H54 (cell line): Measurements from ENCODE around the gene MDH2.
"Not testable (repeated sequence)": the region's sequence is repeated elsewhere in the genome, so short reads cannot be mapped to it uniquely, and the experiment has no call there.

Experiments
- DNase-seq: peaks from one replicate; pipeline ENCODE4 v3.0.0; 2011; ENCODE audit warnings: low spot score, mixed read lengths; ENCODE audit not compliant: insufficient read length
- FAIRE-seq: peaks from 3 replicates; lab custom pipeline; 2011; peaks lifted over from hg19 to GRCh38; lab: Jason Lieb, UNC
- POLR2A ChIP-seq: IDR thresholded peaks from 2 replicates; pipeline ENCODE4 v1.6.1; 2011; ENCODE audit warnings: low read depth, mild to moderate bottlenecking, low read length

MDH2 gene

DNA sequence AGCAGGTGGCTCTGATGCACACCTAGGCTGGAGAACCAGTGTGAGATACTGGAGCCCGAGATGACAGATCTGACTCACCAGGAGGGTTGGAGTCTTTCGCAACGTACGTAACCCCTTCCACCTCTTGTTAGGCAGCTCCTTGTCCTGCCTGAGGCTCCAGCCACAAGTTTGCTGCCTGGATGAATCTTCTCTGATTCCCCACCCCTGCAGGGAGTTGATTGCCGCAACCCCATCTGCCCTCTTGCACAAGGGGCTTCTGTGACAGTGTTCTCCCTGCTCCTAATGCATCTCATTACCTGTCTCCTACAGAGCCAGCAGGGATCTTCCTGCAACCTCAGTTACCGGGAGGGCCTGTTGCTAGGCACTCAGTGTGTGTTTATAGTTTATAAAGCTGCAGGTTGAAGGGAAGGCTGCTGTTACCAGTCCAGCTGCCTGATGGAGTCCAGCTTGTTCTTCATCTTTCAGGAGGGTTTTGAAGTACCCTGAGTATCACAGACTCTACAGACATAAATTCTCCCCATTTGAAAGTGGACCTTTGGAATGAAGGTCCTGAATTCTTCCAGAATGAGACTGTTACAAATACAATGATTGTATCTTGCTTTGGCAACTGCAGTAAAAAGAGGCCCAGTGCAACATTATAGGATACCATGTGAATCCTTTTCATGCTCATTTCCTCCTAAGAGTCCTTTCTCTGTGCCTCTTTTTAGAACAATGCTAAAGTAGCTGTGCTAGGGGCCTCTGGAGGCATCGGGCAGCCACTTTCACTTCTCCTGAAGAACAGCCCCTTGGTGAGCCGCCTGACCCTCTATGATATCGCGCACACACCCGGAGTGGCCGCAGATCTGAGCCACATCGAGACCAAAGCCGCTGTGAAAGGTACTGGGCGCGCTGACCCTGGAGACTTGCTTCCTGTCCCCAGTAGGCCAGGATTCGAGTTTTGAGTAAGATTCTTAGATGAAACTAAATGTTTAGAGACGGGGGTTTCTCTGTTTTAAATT lies 6.5 kb downstream of the MDH2 start:
- FAIRE-seq = no peak
- no peak for TF ChIP-seq POLR2A
- peak; percentile 42 for DNase-seq

DNA sequence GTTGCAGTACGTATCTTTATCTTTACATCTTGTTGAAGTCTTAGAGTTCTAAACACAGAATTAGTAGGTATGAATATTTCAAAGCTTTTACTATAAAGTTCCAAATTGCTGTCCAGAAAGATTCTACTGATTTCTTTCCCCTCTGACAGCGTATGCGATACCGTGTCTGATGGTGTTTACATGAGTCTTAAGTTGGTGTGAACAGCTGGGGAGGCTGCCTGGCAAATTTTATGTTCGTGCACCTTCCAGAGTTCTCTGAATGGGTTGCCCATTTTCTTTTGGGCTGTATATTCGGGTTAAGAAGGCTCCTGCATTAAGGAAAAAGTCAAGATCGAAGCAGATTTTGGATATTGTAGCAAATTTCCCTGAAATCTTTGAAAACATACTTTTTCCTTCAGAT lies 8.3 kb downstream of the MDH2 start:
- TF ChIP-seq POLR2A = no peak
- FAIRE-seq (no peak), DNase-seq (no peak)

DNA sequence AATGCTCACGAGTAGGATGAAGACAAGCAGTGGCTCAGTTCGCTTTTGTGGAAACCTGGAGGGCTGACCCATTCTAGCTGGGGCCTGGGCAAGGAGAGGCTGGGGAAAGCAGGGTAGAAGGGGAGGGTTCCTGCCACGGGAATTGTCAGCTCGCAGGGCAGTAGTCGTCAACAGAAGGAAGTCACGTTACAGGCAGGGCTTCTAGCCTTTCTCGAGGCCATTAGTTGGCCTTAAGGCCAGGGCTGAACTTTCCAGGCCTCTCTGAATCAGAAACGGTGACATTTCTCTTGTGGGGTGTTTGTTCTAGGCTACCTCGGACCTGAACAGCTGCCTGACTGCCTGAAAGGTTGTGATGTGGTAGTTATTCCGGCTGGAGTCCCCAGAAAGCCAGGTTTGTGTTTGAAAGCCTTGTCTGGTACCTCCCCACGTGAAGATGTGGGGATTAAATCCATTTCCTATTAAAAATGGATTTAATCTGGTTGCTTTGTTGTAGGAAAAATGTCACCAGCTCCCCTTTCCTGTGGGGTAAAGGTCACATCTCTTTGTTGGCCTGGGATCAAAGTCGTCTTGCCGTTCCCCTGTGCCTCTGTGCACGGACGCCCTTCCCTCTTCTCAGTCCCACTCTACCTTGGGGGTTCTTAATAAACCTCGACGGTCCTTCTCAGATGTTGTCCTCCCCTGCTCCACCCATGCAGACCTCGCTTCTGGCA lies 9.4 kb downstream of the MDH2 start:
- DNase-seq (no peak), FAIRE-seq (no peak)
- no peak for TF ChIP-seq POLR2A

DNA sequence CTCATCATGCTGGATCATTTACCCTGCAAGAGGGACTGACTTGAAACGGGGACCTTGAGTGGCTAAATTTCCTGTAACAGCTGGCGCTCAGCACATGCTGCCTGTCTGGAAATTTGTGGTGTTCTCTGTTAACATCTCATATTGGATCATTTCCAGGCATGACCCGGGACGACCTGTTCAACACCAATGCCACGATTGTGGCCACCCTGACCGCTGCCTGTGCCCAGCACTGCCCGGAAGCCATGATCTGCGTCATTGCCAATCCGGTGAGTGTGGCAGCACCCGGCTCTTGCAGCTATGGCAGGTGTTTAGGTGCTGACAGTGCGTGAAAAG lies 9.9 kb downstream of the MDH2 start:
- FAIRE-seq (no peak), DNase-seq (no peak)
- TF ChIP-seq POLR2A = no peak

DNA sequence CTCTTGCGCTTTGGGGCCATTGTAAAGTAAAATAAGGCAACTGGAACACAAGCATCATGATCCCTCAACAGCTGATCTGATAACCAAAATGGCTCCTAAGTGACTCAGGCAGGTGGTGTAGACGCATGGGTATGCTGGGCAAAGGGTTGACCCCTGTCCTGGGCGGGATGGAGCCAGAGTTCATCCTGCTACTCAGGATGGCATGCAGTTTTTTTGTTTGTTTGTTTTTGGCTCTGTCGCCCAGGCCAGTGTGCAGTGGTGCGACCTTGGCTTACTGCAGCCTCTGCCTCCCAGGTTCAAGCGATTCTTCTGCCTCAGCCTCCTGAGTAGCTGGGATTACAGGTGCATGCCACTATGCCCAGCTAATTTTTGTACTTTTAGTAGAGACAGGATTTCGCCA lies 10.8 kb downstream of the MDH2 start:
- FAIRE-seq, DNase-seq: not testable (repeated sequence)

DNA sequence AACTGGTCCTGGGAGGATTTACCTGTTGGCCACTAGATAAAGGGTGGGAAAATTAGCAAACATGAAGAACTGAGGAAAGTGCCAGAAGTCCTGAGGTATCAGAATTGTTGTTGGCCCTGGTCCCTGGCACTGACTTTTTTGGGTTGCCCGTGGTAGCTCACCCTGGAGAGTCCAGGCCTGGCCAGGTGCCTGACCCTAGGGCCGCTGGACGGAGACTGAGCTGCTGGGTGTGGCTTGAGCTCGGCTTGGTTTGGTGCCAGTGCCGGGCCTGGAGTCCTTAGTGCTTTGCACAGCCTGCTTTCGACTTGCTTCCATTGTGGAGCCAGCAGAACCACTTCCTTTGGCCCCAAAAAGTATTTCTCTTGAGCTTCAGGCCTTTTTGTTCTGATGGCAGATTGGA lies 12.9 kb downstream of the MDH2 start:
- no peak for DNase-seq
- FAIRE-seq = no peak
- no peak for TF ChIP-seq POLR2A

DNA sequence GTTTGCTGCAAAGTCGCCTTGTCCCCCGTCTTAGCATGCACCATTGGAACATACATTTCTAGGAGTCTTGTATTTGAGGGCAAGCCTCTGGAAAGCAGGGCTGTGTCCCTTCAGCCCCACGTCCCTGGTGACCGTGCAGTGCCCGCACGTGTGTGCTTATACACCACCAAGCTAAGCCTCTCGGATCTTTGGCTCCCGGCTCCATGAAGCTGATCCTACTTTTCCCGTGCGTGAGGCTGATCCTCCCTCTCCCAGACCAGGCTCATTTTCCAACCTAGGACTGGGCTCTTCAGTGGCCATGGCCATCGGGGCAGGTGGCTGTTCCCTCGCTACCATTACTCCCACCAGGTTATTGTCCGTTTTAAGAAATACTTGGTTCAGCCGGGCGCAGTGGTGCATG lies 14.3 kb downstream of the MDH2 start:
- DNase-seq (no peak), FAIRE-seq (no peak)
- no peak for TF ChIP-seq POLR2A

DNA sequence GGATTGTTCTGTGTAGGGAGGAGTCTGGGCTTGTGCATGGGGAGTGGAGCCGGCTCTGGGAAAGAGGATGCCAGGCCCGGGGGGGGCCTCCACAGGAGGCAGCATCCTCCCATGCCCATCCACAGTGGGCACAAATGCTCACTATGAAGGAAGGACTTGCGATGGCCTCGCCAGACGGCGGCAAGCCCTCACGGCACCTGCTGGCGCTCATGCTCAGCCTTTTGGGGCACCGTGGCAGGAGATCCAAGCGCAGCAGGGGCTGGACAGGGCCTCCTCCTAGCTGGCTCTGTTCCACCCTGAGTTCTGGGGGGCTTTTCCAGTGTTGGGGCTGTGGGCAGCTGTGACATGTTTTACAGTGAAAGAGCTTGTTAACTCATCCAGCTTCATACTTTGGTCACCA lies 15.2 kb downstream of the MDH2 start:
- no peak for TF ChIP-seq POLR2A
- DNase-seq = no peak
- no peak for FAIRE-seq

DNA sequence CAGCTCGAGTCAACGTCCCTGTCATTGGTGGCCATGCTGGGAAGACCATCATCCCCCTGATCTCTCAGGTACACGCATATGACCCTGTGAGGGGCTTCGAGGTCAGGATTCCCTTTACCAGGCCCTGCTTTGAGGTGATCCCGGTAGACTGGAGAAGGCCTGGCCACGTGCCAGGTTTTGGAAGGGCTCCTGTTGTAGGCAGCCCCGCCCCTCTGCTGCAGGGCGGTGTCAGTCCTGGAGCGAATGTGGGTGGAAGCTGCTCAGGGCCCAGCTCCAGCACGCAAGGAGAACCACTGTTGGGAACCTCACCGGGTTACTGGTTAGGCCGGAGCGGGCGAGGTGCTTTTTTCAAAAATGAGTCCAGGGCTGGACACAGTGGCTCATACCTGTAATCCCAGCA lies 15.6 kb downstream of the MDH2 start:
- DNase-seq = no peak
- no peak for FAIRE-seq
- no peak for TF ChIP-seq POLR2A

DNA sequence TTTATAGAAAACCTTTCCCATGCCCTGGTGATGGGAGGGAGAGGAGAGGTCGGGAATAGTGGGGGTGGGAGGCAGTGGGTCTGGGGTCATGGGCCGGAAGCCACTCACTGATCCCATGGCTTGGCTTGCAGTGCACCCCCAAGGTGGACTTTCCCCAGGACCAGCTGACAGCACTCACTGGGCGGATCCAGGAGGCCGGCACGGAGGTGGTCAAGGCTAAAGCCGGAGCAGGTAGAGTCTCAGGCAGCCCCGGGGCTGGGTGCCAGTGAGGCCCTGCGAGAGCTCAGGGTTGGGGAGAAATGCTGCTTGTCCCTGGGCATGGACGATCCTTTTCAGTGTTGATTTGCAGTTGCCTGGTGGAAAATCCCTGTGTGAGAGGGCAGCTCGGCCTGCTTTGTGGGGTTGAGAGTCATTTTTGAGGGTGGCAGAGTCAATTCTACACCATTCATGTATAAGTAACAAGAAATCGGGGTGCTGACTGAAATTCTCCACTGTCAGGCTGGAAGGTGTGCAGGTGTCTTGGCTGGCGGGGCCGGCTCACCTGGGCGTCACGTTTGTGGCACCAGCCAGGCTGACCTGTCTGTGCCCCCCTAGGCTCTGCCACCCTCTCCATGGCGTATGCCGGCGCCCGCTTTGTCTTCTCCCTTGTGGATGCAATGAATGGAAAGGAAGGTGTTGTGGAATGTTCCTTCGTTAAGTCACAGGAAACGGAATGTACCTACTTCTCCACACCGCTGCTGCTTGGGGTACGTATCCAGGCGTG lies 16.5 kb downstream of the MDH2 start:
- no peak for DNase-seq
- no peak for FAIRE-seq

DNA sequence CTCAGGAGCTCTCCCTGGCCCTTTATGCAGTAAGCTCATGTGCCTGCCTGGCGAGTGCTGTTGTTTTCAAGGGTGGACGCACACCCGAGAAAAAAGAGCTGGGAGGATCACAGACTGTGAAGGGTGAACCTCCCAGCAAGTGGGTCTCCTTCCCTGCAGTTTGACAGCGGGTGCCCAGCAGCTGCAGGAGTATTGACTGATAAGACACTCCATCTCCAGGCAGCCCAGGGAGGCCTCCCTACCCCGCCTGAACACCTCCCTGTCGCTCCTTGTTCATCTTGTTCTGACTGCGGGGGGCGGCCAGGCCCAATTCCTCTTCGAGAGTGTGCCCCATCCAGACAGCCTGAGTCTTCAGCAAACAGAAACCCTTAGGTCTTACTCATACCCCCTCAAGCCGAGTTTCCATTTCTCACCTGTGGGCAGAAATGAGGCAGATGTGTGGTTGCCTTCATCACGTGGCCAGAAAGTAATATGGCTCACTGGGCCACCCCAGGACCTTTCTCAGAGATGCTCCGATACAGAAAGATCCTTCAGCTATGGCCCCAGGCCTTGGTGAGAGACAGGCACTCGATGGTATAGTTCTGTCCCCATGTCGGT lies 17.2 kb downstream of the MDH2 start:
- no peak for DNase-seq
- TF ChIP-seq POLR2A = no peak
- FAIRE-seq = no peak

More for the DNA sequence above, 16.5 kb downstream of the MDH2 start:
- TF ChIP-seq POLR2A = no peak

DNA sequence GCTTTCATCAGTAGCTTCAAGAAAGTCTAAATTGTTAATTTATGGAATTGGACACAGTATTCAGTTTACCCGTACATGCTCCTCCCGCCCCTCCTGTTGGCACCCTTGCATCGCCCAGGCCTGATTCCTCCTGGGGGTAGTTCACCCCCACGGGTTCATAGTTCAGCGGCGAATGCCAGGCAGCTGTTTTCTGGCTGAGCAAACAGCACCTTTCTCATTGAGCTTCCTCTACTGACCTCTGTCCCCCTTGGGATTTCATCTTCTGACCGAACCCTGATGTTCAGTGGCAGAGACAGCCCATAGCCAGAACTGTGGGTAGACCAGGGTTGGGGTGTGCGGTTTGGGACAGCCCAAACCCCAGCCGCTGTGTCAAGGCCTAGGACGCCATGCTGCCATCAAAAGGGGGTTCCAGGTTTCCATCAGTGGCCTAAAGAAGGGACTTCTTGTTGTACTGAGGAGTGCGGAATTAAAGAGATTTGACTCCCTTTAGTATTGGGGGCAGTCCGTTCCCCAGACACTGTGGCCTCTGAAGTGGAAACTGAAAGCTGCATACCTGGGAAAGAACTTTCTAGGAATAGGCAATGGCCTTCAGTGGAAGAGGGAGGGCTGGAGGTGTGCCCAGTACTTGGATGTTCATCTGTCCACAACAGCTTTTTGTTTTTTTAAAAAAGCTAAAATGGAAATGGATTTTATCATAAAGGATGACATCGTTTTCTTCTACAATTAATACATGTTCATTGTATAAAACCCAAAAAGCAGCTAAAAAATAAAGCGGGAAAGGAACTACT lies 19.0 kb downstream of the MDH2 start:
- FAIRE-seq (no peak), DNase-seq (no peak)
- TF ChIP-seq POLR2A = no peak

DNA sequence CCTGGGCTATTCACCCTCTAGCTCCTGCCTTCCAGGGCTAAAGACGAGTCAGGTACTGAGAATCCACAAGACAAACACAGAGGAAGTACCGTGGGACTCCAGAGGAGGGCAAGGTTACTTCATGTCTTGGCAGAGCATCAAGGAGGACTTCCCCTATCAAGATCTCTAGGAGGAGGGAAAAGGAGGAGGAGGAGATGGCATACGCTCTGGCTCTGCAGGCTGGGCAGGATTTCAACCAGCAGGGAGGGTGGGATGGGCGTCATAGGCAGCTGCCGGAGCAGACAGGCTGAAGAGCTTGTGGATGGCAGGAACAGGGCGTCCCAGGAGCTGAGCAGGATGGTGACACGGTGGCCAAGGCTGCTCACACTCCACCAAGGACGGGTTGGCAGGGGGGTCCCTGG lies 21.3 kb downstream of the MDH2 start:
- FAIRE-seq = peak; percentile 62
- DNase-seq = peak; percentile 72
- TF ChIP-seq POLR2A = no peak
